ENCODE results near the gene PAQR9.

- TF ChIP-seq CTCF (IDR thresholded peaks at IDR 0.05; ENCODE audit: insufficient read depth, low read depth, low read length) (peak; percentile 75), EZH2 (IDR thresholded peaks at IDR 0.05; ENCODE audit: insufficient read depth, low read length) (no peak)
Measured at GRCh38 chr3:142993958-142994442, 30.5 kb upstream of the PAQR9 start.
